ENCODE data around the gene VPS35L. TPM values are rescaled to one million over a fixed set of nuclear protein-coding genes. Genes with fewer than 3 reads are reported as not detected.
A peak's percentile ranks its signal among the peaks of the same experiment; 100 is the strongest.

VPS35L gene
- total and polyA plus RNA-seq, 10 of the 15 experiments (the other 5 are each of a cell fraction or from before 2014, with no cell fraction given), result 14.9 to 44.1 (median 26.3) TPM

GRCh38 chr16:19522760-19523159 is 32.7 kb upstream of the VPS35L start:
- ChIA-PET RAD21 (ENCODE audit: unreplicated experiment) (no interaction called here), CTCF (no interaction called here), POLR2A (no interaction called here), SMC1A (ENCODE audit: uncharacterized antibody, unreplicated experiment) (no interaction called here)
- in situ Hi-C loops (cut with MboI), result loop anchor here (10.0 kb wide), 1 partner anchor 728 kb away; the partner anchor contains the start of gene RPS15A
- intact Hi-C loops (cut with micrococcal nuclease; ENCODE audit: unreplicated experiment), result loop anchor here (5.0 kb wide), 1 partner anchor 455 kb away; the partner anchor contains the start of gene COQ7
- H3K9me3 ChIP-seq (replicated peaks; ENCODE audit: control insufficient read depth, insufficient read depth, low read length), result no peaks in the 10 kb centered on the region
- DNase-seq (ENCODE audit: low read depth, low spot score), result no peak
- peaks cover 67% of the 10 kb centered on the region for H3K79me2 ChIP-seq (ENCODE audit: control insufficient read depth, insufficient read depth, low read length)
- no peaks in the 10 kb centered on the region for H4K20me1 ChIP-seq (ENCODE audit: control insufficient read depth, insufficient read depth)
- 50% methylated on average over 2 of the region's 2 CpGs for WGBS (ENCODE audit: insufficient coverage, insufficient replicate concordance, low lambda C conversion rate, missing lambda C conversion rate)
- no peak overlapping the region for H3K9ac ChIP-seq (ENCODE audit: control insufficient read depth, insufficient read depth, low read length)
- peak overlapping the region; percentile 87 for H2AFZ ChIP-seq (ENCODE audit: control insufficient read depth, low read depth, low read length)
- H3K27me3 ChIP-seq (replicated peaks in 1 of 2; ENCODE audit: control insufficient read depth in 2 of 2, insufficient read depth in 2 of 2, low read length in 1 of 2), result no peaks in the 10 kb centered on the region
- TF ChIP-seq EZH2 (IDR thresholded peaks at IDR 0.05; ENCODE audit: borderline replicate concordance, control insufficient read depth, low read depth, low read length), result no peak
- no peak for TF ChIP-seq SMAD5 (IDR thresholded peaks at IDR 0.05; ENCODE audit: low read depth)
- no peak for TF ChIP-seq CBX3 (IDR thresholded peaks at IDR 0.05; ENCODE audit: borderline replicate concordance, low read depth)
- no peak for TF ChIP-seq BCL3 (IDR thresholded peaks at IDR 0.05; ENCODE audit: borderline replicate concordance, insufficient read depth, low read depth, low read length, poor library complexity, severe bottlenecking)
- no peak for TF ChIP-seq SMC3 (IDR thresholded peaks at IDR 0.05; ENCODE audit: borderline replicate concordance, low read length)
- no peak for TF ChIP-seq ELK1 (IDR thresholded peaks at IDR 0.05; ENCODE audit: low read depth, low read length)
- TF ChIP-seq TCF7 (IDR thresholded peaks at IDR 0.05; ENCODE audit: borderline replicate concordance), result no peak
- TF ChIP-seq BMI1 (IDR thresholded peaks at IDR 0.05; ENCODE audit: borderline replicate concordance), result no peak
- BruUV-seq (replicated peaks), result no TSS peak
- no peak overlapping the region for H3K27ac ChIP-seq (ENCODE audit: control insufficient read depth, insufficient read depth)
- no peak overlapping the region for H3K4me3 ChIP-seq
- H3K4me2 ChIP-seq (ENCODE audit: control insufficient read depth, insufficient read depth), result no peak overlapping the region; the same call in 1 of the 2 replicates
- H3K4me1 ChIP-seq (ENCODE audit: control insufficient read depth, insufficient read depth, low read length), result peaks cover 14% of the 10 kb centered on the region
- FAIRE-seq, result no peak
- H3K36me3 ChIP-seq (ENCODE audit: control insufficient read depth in 2 of 2, insufficient read depth in 2 of 2, low read length in 1 of 2), result no peaks in the 10 kb centered on the region
- no peak for ATAC-seq
